ENCODE measurements around the gene BTBD17.

The BTBD17 gene

DNA sequence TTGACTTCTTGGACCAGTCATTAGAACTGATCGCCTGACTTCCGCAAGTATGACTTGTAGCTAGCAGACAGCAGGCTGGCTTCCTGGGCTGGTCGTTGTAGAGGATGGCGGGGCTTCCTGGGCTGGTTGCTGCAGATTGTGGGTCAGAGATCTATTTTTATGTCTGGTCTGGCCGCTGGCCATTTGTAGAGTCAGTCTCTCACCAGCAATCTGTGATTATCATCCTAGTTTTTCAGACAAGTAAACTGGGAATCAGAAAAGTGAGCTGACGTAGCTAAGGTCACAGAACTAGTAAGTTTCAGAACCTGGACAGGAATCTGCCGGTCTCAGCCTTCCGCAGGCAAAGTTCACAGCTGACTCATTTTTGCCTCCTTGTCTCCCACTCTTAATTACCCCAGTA lies 24.7 kb upstream of the BTBD17 start:
- DNase-seq: no peak

DNA sequence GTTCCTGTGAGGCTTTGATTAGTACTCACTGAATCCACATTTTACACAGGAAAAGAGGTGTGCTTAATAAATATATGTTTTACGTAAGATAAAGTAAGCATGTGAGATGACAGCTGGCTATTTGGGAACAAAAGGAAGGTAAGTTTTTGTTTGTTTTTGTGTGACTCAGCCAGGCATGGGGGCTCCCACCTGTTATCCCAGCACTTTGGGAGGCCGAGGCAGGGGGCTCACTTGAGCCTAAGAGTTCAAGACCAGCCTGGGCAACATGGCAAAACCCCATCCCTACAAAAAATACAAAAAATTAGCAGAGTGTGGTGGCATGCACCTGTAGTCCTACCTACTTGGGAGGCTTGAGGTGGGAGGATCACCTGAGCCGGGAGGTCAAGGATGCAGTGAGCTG lies 23.5 kb upstream of the BTBD17 start:
- DNase-seq: no peak

DNA sequence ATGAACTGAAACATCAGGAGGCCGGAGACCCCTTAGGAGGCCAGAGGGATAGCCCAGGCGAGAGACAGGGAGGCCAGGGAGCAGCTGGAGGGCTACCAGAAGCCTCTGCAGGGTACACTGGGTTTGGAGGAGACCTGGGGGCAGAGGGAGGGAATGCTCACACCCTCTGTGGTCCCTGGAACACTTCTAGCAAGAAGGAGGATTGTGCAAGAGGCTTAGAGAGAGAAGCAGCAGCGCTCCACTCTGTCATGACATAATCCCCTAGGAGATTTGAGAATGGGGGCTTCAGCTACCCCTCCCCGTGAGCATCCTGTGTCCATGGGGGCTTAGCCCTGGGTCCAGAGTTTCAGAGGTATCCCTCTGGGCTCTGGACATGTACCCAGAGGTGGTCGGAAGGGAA lies 21.5 kb upstream of the BTBD17 start:
- DNase-seq: no peak

DNA sequence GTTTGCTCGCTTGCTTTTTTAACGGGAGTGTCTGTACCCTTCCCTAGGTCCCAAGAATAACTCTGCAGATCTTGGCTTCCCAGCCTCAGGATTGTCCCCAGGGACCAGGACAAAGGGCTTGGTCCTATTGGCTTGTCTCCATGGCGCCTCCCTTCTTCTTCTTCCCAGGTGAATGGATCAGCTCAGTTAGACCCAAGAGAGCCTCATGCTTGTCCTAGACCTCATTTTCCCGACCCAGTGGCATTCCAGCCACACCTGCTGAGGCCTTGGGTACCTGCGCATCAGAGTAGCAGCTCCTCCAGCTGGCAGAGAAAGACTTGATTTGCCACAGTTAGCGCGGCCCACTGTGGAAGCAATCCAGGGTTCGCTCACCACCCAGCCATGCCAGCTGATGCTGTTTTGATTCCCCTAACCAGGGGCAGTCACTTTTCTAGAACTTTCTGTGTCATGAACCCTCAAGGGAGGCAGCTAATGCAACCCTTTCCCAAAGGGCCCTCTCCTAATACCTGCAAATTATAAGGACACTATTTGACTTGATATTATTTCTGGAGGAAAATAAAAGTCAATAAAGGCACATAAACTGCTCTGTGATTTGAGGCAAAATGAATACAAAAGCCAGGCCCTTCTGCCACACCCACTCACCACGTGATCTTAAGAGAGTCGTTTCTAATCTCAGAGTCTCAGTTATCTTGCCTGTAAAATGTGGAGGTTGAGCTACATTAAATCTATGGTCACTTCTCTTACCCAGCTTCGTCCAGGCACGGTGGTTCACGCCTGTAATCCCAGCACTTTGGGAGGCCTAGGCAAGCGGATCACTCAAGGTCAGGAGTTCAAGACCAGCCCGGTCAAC lies 19.5 kb upstream of the BTBD17 start:
- DNase-seq: no peak

DNA sequence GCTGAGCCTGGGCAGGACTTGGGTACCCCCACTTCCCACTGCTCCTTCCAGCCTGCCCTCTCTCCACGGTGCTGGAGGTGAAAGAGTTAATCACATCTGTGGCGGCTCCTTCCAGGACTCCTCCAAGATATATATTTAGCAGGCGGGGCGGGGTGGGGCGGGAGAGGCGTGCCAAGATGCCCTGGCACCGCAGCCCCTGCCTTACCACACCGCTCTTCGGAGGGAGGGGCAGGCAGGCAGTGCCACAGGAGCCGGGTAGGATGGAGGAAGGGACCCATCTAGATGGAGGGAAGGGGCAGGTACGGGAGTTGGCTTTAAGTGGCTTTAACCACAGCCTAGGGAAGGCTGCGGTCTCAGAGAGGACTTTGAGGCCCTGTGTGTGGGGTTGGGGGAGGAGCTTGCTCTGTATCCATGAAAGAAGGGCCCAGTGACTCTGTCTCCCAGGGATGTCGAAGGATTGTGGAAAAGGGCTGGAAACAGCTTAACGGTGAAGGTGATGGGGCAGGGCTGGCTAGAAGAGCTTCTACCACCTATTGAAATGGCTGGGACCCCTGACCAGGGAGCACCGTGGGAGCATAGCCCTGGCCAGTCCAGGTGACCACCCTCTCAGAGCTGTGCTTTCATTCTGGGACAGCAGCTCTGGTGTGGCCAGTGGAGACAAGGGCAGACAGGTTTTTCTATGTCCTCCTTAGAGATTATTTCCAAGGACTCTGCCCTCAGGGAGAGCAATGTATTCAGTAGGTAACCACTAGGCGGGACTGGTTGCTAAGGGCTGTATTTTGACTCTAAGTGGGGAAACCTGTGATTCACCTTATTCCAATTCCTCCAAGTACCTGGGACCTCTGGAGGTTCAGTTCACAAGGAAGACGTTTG lies 18.7 kb upstream of the BTBD17 start:
- DNase-seq: no peak

DNA sequence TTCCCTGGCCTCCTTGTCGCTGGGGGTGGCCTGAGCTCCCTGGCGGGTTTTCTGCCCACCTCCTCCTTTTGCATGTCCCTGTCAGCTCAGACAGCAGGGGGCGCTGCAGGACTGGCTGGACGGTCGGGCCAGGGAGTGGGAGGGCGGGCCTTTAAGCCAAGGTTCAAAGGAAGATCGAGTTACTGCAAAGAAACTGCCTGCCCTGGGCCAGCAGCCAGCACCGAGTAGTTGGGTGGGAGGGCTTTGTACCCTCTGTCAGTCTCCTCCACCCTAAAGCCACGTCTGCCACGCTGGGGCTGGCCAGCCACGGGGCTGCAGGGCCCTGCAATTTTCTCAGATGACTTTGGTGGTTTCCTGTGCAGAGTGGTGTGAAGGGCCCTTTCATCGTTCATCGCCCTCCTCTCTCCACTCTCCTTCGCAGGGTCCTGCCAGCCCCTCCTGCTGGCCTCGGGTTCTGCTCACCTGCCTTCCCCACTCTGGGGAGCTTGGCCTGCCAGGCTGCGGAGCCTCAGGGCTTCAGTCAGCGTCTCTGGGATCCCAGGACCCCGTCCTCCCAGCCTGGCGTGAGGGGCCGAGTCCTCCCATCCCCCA lies 17.9 kb upstream of the BTBD17 start:
- peak; percentile 63 for DNase-seq

DNA sequence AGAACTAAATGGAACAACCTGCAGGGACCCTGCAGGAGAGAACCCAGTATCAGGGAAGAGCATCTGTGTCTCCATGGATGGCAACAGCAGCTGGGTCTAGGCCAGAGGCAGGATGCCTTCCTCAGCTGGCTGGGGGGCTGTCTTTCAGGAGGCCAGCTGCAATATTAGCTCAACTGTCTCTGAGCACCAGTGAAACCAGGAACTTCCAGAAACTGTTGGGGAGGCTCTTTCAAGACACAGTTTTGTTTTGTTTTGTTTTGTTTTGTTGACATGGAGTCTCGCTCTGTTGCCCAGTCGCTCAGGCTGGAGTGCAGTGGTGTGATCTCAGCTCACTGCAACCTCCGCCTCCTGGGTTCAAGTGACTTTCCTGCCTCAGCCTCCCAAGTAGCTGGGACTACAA lies 13.2 kb upstream of the BTBD17 start:
- no peak for DNase-seq

DNA sequence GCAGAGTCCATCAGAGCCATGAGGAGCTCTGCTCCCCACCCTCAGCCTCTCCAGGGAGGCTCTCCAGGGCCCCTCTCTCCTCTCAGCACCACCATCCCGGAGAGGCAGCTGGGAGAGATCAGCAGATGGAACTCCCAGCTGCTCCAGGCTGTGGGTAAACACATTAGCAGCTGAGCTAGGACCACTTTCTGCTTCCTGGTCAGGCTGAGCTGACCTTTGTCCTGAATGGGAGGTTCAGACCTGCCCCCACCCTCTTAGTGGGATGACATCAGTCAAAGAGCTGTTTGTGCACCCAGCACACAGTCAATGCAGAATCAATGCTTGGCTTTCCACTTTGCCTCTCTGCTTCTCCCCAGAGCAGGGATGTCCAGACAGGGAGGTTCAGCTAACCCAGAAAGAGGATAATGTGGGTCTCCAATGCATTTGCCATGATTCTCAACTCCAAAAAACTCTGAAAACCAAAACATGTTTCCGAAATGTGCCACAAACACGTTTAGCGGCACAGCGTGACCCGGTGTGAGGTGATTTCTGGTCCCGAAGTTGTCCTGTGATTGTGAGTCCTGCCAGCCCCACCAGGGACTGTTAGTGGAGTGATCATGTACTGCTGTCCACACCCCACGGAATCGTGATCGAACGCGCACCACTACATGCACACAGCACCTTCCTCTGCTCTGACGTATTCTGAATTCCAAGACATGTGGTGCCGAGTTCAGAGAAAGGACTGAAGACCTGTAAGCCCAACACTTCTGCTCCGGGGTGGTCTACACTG lies 12.4 kb upstream of the BTBD17 start:
- peak; percentile 81 for DNase-seq

DNA sequence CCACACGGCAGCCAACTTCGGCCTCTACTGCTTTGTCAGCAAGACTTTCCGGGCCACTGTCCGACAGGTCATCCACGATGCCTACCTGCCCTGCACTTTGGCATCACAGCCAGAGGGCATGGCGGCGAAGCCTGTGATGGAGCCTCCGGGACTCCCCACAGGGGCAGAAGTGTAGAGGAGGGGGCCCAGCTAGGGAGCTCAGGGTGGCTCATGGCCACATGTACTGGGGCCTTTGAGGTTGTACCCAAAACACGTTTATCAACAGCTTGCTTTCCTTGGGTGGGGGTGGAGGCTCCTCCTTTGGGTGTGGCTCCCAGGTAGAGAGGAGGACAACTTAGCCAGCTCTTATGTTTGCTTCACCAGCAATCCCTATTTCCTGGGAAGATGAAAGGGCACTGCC lies 10.8 kb upstream of the BTBD17 start:
- no peak for DNase-seq

DNA sequence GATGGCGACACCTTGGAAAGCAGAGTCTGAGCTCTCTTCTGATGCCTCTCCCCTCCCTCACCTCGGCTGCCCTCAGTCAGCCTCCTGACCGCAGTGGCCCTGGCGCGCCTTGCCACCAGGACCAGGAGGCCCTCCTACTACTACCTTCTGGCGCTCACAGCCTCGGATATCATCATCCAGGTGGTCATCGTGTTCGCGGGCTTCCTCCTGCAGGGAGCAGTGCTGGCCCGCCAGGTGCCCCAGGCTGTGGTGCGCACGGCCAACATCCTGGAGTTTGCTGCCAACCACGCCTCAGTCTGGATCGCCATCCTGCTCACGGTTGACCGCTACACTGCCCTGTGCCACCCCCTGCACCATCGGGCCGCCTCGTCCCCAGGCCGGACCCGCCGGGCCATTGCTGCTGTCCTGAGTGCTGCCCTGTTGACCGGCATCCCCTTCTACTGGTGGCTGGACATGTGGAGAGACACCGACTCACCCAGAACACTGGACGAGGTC lies 10.0 kb upstream of the BTBD17 start:
- no peak for DNase-seq

DNA sequence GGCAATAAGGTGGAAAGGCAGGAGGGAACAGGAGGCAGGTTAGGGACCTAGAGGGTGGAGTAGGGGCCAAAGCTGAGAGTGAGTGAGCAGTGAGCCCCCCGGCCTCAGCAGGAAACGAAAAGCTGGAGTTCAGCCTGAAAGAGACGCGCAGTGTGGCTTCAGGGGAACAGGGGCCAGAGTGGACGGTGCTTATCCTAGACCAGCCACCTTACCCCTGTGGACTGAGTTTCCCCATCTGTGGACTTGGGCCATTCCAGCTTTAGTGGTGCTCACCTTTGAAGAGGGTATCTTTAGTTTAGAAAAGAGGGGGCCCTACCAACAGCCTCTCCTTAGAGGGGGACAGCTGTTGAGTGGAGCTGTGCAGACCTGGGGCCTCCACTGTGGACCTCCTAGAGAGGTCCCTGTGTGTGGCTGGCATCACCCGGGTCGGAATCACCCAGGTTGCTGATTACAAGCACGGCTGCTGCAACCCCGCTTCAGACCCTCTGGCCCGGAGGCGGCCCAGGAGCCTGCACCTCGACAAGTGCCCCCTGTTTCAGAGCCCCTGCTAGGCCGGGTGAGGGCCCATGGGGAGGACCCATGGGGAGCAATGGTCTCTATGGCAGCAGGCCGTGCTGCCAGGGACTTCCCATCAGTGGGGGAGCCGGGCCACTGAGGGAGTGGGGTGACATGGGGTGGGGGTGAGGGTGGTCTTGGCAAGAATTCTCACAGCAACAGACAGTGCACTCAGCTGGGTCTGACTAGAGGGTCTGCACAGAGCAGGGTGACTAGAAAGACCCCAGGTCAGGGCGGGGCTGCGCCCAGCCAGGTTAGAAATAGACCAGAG lies 8.2 kb upstream of the BTBD17 start:
- no peak for DNase-seq

DNA sequence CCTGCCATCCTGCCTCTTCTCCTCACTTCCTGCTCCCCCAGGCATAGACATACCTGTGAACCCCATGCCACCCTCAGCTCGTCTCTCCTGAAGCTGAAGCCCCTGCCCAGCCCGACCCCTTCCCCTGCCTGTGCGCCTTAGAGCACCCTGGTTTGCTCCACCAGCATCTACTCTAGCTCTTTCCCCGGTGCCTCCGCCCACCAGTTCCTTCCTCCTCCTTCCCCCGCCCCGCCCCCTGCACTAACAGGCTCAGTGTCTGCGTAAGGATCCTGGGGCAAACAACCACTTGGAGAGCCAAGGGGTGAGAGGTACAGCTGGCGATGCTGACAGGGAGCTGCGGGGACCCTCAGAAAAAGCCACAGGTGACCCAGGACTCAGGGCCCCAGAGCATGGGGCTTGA lies 7.6 kb upstream of the BTBD17 start:
- no peak for DNase-seq

DNA sequence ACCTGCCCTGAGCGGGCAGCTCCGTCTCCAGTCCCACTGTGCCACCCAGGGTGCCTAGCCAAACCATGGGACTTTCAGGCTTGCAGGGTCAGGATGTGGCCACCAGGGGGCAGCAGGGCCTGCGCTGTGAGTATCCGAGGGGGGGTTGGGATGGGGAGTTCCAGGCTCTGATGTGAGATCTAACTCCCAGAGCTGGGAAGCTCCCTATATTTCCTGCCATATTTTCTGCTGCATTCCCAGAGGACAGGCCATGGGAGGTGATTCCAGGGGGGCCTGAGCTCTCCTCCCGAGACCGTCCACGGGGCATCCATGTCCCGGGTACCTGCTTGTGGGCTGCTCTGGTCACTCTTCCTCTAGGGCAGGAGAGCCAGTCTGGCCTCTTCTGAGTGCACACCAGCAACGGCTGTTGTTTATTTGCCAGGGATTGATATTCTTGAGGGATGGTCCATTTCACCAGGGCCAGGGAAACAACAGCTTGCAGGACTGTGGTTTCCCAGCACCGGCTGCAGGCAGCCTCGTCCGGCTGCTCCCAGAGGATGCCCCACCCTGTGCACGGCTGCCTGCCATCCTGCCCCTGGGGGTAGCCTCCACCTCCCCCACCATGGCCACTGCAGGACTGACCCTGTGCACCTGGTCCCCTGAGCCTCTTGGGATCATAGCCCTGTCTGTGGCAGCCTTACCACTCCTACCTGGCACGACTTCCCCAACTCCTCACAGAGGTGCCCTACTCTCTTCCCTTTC lies 6.8 kb upstream of the BTBD17 start:
- DNase-seq: peak; percentile 5

DNA sequence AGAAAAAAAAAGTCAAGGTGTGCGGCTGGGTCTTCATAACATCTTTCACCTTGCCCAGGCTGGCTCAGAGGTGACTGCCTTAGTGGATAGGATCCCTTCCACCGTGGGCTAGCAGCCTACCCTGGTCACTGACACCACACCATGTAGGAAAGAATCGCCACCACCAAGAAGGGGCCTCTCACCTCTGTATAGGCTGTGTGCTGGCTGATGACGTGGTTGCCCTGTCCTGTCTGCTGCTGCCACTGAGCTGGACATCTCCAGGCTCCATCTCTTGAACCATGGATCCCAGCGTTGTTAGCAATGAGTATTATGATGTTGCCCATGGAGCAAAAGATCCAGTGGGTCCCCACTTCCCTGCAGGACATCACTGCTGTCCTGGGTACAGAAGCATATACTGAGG lies 5.5 kb upstream of the BTBD17 start, which contains the start of gene GPR142:
Gene GPR142, plus strand, starts transcription at position 301 of the 400 bp plus-strand sequence. CDS start 2,035 bp downstream, outside the sequence.
- DNase-seq: no peak

DNA sequence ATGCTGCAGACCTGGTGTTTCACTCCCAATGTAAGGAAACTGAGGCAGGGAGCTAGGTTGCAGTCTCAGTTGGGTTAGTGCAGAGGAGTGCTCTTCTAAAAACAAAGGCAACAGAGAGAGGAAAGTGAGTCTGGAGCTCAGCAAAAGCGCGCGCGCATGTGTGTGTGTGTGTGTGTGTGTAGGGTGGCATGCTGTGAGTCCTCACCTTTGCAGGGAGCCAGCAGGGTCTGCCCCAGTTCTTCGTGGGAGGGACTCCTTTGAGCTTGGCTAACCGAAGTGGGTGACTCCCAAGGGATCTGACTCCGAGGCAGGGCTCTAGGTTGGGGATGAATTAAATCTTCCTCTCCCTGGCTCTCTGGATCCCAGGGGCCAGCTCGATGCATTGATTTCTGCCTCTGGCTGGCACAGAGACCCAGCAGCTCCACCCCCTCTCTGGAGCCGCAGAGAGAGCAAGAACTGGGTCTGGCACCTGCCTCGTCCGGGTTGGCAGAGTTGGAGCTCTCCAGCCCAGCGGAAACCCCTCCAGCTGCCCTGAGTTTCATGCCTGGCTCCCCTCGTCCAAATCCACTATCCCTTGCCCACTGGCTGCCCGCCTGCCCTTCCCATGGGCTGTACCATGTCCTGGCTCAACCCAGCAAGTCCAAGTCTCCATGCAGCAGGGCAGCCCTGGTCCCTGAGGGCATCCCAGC lies 1.3 kb upstream of the BTBD17 start:
- DNase-seq: no peak

DNA sequence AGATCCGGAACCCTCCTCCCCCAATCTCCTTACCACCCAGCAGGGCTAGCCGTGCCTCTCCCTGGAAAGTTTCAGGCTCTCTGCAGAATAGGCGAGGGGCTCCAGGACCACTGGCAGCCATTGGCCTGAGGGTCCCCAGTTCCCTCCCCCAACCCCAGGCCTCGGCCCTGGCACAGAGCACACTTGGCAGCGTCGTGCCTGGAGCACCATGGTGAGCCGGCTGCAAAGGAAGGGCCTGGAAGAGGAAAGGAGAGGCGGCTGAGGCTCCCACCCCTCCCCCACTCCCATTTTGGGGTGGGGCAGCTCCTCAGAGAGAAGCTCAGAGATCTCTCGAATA lies 369 bp upstream of the BTBD17 start:
- no peak for DNase-seq

DNA sequence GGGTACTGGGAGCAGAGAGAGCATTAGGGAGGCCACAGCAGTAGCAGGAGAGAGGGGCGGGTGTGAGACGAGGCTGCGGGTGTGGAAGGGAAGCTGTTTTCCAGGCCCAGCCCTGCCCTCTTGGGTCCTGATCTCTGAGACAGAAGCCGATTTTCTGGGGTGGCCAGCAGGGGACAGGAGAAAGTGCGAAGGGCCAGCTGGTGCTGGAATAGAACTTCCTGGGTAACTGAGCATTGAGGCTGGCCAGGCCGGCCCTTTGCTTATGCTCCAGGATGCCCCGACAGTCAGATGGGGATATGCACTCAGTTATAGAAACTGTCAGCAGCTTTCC lies 804 bp downstream of the BTBD17 start:
- DNase-seq: no peak

DNA sequence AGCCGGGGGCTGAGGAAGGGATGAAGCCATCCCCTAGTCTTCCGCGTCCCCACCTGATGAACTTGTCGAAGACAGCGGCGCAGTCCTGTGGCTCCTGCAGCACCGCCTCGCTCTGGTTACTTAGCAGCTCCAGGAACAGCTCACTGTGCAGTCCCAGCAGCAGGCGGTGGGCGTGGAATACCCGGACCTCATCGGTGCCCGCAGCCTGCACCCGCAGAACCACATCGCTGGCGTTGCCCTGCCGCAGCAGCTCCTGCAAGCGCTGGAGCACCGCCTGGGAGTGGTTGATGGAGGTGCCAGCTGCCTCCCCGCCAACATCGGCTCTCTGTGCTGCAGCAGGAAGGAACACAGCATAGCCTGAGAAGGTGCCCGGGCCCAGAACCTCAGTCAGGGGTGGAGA lies 1.8 kb downstream of the BTBD17 start:
- no peak for DNase-seq

DNA sequence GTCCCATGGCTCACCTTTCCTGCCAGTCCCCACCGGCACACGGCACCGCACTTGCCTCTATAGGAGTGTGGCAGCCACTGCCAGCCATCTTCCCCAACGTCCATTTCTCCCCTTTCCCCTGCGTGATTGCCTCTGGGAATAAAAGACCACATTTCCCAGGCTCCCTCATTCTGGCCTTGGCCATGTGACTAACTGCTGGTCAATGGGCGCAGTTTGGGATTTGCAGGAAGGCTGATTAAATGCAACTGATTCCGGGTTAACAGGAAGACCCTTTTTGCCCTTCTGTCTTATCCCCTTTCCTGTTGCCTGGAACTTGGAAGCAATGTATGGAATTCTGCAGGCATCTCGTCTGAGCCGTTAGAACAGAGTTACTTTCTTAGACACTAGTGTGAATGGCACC lies 3.0 kb downstream of the BTBD17 start:
- DNase-seq: no peak

DNA sequence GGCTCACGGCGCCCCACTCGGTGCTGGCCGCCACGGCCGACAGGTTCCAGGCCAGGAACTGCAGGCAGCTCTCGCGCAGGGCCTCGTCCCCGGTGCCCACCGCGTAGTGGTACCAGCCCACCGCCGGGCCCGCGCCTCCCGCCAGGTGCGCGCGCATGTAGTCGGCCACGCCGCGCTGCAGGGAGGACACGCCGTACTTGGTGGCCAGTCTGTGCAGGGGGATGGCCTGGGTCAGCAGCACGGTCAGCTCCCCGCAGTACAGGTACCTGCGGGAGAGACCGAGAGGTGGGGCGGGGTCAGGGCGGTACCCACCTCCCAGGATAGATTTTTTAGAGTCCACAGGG lies 4.2 kb downstream of the BTBD17 start:
- no peak for DNase-seq
